Measurements from ENCODE around the gene SUN2. TPM values are rescaled to one million over a fixed set of nuclear protein-coding genes. Genes with fewer than 3 reads are reported as not detected.

SUN2 gene
- total and polyA plus RNA-seq, 9 of the 15 experiments (the other 6 are each of a cell fraction or from before 2014, with no cell fraction given) = 0.11 to 42.6 (median 16.7) TPM

GRCh38 chr22:38704654-38705234 is 51.1 kb downstream of the SUN2 start (continued):
- TF ChIP-seq, protein P1, sequence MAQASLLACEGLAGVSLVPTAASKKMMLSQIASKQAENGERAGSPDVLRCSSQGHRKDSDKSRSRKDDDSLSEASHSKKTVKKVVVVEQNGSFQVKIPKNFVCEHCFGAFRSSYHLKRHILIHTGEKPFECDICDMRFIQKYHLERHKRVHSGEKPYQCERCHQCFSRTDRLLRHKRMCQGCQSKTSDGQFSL (CRISPR knock-in tag; IDR thresholded peaks at IDR 0.05) = no peak
- TF ChIP-seq, protein P1 (tag; IDR thresholded peaks at IDR 0.05) = 0 out of 4 replicates have a peak, but pooled peaks of 1 of the 2 experiments have one; percentile 44
- TF ChIP-seq MLLT1 (IDR thresholded peaks at IDR 0.05) = peak in 1 of 2 experiments; percentile 39; a peak in 1 of 4 replicates

DNA sequence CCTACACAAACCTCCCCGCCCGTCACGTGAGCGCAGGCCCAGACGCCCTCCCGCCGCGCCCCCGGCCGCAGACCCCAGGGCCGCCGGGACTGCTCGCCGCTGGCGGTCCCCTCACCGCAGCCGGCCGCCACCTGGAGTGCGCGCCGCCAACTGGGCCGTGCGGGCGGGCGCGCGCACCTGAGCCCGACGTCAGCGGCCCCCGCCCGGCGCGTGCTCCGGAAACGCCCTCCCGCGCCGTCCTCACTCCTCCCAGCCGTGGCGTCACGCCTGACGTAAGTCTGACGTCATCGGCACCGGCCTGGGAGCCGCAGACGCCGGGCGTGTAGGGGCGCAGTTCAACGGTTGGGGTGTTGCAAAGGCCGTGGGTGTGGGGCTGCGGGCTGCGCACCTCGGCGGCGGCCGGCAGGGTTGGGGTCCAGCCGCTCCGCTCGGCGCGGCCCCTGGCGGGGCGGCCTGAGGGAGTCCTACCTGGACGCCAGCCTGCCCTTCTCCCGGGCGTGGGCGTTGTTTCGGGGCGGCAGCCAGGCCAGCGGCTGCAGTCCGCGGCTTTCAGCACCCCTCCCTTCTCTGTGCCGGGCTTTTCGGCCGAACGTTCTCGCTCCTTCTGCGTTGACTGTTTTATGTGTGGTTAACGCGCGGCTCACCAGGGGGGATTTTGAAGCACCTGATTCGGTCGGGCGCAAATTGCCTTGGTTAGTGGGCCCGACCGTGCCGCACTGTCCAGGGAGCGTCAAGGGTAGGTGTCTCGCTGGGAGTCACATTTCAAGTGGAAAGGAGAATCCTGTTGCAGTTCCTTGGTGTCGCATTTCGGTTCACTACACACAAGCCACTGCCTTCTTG is 54.8 kb downstream of the SUN2 start, which contains the start of gene JOSD1:
TSS of gene JOSD1 (minus strand) at position 155 of the 840 bp plus-strand sequence. CDS start 956 bp downstream, outside the sequence.
- no peaks in the 10 kb centered on the region for H3K9me3 ChIP-seq (replicated peaks; ENCODE audit: control insufficient read depth, insufficient read depth, low read depth, low read length)
- peak within 1 kb of the TSS; percentile 61 for H2AFZ ChIP-seq (ENCODE audit: low read depth, low read length)
- peaks cover 37 to 39% of the 10 kb centered on the region in 2 experiments; a peak in 4 of 5 replicates for H3K4me1 ChIP-seq (replicated peaks in 1 of 2; ENCODE audit: control insufficient read depth in 2 of 2, insufficient read depth in 2 of 2, low read length in 2 of 2)
- no peaks in the 10 kb centered on the region for H3K27me3 ChIP-seq (ENCODE audit: control insufficient read depth in 2 of 2, insufficient read depth in 2 of 2, low read length in 2 of 2)
- DNase-seq (ENCODE audit: extremely low read depth in 1 of 4, low spot score in 3 of 4) (peak; percentile 83 to 94 (median 86)), FAIRE-seq (no peak), ATAC-seq (peak; percentile 43)
- TSS peak; percentile 89 for BruUV-seq (replicated peaks)
- in situ Hi-C loops (cut with MboI) (no loop called here), intact Hi-C loops (cut with micrococcal nuclease) (no loop called here)
- H3K9me1 ChIP-seq (ENCODE audit: control insufficient read depth, insufficient read depth, low read length) = no peaks in the 10 kb centered on the region
- POLR2A ChIA-PET = no interaction called here
- H3K27ac ChIP-seq (ENCODE audit: extremely low read depth, low read depth, low read length) = peak within 1 kb of the TSS; percentile 89
- peak within 1 kb of the TSS; percentile 86 to 96 for H3K9ac ChIP-seq (ENCODE audit: insufficient read depth in 1 of 2, low read depth in 2 of 2, low read length in 2 of 2)
- H3K36me3 ChIP-seq (ENCODE audit: control insufficient read depth, insufficient read depth, low read length) = peaks cover 22% of the 10 kb centered on the region
- no peaks in the 10 kb centered on the region; the same call in 1 of the 2 replicates for H4K20me1 ChIP-seq (replicated peaks; ENCODE audit: control insufficient read depth, insufficient read depth, low read length)
- peak within 1 kb of the TSS; percentile 83 for H3K4me2 ChIP-seq (ENCODE audit: insufficient read depth, low read length)
- CTCF ChIA-PET (ENCODE audit: low intra/inter-chr PET ratio) = no interaction called here
- H3K4me3 ChIP-seq = peak within 1 kb of the TSS; percentile 89
- 1% methylated on average over 23 of the region's 94 CpGs for WGBS (ENCODE audit: insufficient coverage, low coverage, missing lambda C conversion rate)
- H3K79me2 ChIP-seq (ENCODE audit: control insufficient read depth, insufficient read depth, low read length) = peaks cover 56% of the 10 kb centered on the region
- no peak for TF ChIP-seq PYGO2 (tag; IDR thresholded peaks at IDR 0.05)
- TF ChIP-seq NBN (IDR thresholded peaks at IDR 0.05; ENCODE audit: low read depth) = 0 out of 2 replicates have a peak, but pooled peaks have one; percentile 22
- peak; percentile 91 for TF ChIP-seq ZBTB1 (CRISPR knock-in tag; IDR thresholded peaks at IDR 0.05; ENCODE audit: borderline replicate concordance, low read depth)
- peak; percentile 88 for TF ChIP-seq EGR1 (conservative IDR thresholded peaks at IDR 0.05)
- peak; percentile 85; the same call in 1 of the 2 replicates for TF ChIP-seq ZNF766 (CRISPR knock-in tag; conservative IDR thresholded peaks at IDR 0.05)
- TF ChIP-seq CEBPB (tag; IDR thresholded peaks at IDR 0.05) = peak; percentile 57
- TF ChIP-seq, protein P2, sequence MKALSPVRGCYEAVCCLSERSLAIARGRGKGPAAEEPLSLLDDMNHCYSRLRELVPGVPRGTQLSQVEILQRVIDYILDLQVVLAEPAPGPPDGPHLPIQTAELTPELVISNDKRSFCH (CRISPR knock-in tag; IDR thresholded peaks at IDR 0.05) = no peak
- TF ChIP-seq, protein P2 (tag; IDR thresholded peaks at IDR 0.05) = peak; percentile 26; the same call in 1 of the 2 replicates
- peak; percentile 35; the same call in 1 of the 2 replicates for TF ChIP-seq ETV1 (tag; conservative IDR thresholded peaks at IDR 0.05; ENCODE audit: low read depth)
